HG03575 (cell line): ENCODE results near the gene ROR2.

ENCODE experiments used
- ATAC-seq: cut with Tn5 transposase; IDR thresholded peaks from one replicate; pipeline ENCODE4 v1.9.1; 2021; ENCODE audit not compliant: unreplicated experiment, insufficient number of reproducible peaks, low FRiP score; ENCODE audit errors: extremely low read depth

ROR2 gene

DNA sequence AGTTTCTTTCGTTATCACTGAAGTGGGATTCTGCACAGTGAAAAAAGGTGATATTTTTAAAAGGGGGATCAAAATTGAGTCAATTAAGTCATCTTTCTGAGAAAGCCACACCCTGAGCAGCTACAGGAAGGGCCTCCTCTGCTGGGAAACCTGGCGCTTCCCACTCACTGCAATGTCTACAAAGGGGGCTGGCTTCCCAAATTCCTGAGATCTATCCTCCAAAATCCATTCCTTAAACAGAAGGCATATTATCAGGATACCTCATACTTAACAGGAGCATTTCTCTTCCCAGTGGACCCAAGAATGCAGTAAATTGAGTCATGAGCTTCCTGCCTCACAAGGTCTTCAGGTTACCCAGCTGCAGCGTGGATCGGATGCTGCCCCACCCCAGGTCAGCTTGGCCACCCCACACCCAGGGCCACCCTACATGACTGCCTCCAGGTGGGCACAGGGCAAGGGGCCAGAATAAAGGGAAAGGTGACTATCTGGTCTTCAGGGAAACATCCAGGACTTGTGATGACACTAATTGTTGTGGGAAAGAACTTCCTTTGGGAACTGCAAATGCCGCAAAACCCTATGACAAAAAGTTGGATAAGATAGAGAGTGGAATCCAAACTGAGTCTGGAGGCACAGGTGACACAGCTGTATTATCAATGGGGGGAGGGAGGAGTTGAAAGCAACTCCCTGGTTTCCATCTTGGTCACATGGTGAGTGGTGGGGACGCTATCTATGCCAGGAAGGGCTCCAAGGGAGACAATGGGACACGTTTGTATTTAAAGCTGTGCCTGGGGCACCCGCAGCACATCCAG lies 42.3 kb downstream of the ROR2 start:
- no peak for ATAC-seq

DNA sequence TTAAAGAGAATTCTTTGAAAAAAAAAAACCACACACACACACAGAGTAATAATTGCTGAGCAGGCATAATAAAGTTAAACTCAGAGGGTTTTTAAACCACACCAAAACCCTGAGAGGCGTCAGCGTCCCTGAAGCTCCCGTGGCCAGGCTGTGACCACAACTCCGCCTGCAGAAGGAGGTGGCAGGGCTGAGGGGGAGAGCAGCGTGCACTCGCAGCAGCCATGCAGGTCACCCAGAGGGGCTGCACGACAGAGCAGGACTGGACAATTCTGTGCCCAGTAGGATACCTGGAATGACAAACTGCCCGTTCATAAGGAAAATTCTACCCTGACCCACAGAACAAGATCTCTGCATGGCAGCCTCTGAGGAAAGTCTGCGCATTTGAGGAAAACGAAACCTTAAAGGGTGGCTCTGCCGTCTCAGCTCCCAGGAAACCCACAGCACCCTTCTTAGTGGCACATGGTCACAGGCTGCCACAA lies 44.0 kb downstream of the ROR2 start:
- ATAC-seq = no peak

DNA sequence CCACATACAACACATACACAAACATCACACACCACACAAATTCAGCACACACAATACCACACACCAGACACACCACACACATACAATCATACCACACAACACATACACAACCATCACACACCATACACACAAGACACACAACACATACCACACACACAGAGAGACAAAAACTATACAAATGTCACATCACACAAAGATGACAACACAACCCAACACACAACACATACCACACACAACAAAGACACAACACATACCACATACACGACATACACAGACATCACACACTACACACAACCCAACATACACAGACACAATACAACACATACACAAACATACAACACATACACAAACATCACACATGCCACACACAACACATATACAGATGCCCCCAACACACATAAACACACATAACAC lies 44.8 kb downstream of the ROR2 start:
- ATAC-seq = no peak

DNA sequence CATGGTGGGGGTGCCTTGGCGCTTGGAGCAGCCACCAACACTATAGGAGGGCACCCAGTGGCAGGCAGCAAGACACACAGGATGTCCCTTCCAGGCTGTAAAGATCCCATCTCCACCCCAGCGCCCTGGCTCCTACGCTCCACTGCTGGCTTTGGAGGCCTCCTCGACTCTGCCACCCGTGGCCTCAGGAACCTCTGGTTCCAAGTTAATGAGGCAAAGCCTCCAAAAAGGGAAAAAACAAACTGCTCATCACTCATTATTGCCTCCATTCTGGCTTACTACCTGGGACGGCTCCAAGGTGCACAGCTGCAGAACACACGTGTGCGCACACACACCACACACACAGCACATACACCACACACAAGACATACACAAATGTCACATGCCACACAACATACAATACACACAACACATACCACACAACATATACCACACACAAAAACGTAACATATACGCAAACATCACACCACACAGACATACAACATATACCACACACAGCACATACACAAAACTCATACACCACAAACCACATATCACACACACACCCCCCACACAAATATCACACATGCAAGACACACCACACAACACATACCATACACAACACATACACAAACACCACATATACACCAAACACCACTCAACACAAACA lies 45.3 kb downstream of the ROR2 start:
- no peak for ATAC-seq

DNA sequence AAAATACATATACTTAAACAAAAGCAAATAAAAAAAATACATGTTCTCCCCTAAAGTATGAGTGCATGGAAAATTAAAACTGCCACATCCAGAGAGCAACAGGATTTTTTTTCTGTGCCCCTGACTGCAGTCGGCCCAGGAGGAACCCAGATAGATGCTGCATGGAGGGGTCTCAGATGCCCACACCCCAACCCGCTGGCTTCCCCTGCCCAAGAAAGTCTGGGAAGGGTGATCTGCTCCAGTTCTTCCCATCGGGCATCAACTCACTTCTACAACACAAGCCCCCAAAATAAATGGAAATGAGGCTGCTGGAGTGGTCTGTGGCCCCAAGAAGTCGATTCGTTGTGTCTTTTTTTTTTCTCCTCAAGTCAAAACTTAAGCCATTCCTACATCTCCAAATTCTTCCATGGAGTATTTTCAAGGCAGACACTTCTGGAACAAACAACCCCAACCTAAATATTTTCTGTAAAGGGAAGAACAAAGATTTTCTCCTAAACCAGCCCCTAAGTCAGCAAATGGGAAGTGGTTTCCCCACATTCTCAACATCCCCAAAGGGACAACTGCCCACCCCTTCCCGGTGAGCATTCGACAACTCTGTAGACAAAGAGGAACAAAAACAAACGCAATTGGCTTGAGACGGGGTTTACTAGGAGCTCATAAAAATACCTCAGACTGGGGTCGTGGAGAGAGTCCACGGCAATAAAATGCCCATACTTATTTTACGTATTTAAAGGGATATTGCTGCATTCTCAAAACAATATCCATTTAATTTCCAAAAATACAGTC lies 46.7 kb downstream of the ROR2 start:
- ATAC-seq = no peak

DNA sequence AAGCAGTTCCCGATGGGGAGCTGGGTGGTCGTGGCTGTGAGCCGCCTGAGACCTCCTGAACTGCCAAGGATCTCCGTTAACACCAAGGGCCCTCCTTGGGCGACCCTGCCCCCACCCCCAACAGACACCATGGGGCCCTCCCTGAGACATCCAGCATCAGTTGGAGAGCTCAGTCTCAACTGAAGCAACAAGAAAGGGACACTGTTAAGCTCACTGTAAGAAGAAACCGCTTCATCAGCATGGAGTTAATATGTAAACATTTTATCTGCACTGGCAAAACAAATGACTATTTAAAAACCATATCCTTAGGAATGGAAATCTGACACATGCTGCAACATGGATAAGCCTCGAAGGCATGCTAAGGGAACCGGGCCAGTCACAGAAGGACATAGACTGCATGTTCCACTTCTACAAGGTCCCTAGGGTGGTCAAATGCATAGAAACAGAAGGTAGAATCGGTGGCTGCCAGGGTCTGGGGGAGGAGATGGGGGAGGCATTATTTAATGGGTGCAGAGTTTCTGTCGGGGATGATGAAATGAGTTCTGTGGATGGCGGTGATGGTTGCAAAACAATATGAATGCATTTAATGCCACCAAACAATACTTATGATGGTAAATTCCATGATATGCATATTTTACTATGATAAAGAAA lies 47.4 kb downstream of the ROR2 start:
- ATAC-seq = no peak

DNA sequence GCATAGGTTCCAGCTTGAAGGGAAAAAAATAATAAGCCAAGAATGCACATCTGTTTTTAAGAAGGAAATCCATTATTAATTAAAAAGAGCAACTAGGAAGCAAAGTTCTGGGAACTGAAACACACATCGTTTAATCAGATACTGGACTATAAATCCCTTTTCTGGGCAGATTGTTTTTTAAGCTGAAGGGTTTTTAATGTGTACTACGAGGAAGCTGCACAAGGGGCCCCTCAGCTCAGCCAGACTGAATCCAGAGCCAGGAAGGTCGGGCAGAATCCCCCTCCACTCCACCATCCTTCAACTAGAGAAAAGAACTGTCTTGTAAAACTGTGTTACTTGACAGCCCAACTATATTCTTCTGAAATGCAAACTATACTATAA lies 49.2 kb downstream of the ROR2 start:
- no peak for ATAC-seq

DNA sequence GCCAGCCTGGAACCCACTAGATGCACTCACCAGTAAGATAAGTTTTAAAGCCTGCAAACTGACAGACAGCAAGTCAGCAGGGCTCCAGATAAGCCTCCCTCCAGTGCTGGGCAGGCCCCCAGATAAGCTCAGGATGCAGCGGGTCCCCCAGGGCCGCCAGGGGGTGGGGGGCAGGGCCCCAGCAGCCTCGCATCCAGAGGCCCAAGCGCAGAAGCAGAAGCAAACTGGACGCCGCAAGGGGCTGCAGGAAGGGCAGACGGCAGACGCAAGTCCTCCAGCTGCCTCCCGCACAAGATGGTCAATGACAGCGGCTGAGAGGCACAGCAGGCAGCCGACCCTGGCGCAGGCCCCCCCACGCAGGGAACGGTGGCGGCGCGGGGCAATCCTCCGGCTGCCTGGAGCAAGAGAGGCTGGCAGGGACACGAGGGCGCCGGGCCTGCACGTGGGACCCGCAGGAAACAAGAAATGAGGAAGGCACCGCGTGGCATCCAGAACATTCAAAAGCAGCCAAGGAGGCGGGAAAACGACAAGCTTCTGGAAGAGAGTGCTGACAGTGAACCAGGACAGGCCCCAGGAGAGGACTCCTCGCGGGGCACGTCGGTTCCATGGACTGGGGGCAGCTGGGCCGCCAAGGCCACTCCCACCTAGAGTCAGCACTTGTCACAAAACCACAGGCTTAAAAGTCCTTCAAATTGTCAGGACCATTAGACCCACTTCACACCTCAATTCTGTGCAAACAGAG lies 49.8 kb downstream of the ROR2 start:
- ATAC-seq = no peak

DNA sequence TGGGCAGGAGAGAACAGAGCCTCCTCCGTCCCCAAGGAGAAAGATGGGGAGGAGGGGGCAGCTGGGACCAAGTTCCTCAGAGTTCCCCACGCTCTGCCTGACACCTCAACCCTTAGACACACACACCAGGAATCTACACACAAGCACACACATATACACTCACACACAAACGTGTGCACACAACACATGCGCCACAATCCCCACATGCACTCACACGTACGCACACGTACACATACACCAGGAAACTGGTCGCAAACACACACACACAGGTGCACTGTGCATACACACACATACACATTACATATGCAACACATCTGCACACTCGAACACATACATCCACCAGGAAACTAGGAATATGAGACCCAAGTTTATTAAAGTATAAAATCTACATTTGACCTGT lies 50.4 kb downstream of the ROR2 start:
- no peak for ATAC-seq

DNA sequence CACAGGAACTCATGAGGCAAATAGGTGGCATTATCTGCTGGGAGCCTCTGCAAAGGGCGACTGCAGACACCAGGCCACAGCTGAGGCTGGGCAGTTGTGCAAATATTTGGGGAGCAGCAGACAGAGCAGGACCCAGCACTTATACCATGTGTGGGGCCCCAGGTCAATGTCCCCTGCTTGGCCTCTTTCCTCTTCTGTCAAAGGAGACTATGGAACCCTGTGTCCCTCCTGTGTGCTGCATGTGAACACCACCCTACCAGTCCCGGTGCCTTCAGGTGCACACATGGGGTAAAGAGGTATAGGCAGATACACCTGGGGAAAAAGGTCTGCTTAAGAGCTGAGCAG lies 50.8 kb downstream of the ROR2 start:
- ATAC-seq = no peak

DNA sequence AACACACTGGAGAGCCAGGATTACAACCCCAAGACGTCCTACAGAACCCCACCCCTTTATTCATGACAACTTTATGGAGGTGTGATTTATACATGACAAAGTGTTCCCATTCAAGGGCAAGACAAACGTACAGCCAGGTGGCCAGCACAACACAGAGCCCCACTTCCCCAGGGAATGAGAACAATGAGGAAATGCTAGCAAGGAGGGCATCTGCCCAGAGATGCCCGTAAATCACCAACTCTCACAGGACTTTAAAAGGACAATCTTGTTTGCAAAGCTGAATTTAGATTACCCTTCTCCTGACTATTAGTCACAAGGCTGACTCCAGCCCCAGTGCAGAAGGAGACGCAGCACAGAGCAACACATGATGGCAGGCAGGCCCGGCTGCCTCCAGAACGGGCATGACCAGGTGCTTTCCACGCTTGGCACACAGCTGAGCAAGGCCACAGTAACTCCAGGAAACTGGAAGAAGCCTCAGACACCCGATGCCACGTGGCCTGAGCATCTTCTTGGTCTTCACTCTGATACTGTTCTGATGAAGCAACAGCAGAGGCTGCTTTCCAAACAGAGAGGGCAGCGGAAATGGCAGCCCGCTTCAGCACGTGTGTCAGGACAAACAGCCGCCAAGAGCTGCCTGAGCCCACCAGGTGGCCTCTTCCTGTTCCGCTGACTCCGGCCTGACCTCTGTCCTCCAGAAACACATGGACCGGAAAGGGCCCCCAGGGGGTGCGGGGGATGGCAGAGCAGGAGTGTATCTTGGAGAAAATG lies 51.4 kb downstream of the ROR2 start:
- ATAC-seq = no peak

DNA sequence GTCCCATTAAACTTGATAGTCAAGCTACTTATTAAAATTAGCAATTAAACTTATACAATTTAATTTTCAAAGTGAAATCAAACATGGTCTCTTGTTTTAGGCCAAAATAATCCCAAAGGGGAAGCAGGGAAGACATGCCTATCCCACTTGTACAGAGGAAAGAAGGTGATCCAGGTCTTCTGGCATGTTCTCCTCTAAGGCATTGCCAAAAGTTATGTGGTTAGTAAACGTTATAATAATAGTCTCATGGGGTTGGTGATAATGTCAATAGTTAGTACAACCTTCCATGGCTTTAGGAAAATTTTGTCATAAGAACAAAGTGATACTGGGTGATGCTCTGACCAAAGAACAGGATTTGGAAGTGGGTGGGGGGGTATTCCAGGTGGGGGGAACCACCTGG lies 52.8 kb downstream of the ROR2 start:
- no peak for ATAC-seq

DNA sequence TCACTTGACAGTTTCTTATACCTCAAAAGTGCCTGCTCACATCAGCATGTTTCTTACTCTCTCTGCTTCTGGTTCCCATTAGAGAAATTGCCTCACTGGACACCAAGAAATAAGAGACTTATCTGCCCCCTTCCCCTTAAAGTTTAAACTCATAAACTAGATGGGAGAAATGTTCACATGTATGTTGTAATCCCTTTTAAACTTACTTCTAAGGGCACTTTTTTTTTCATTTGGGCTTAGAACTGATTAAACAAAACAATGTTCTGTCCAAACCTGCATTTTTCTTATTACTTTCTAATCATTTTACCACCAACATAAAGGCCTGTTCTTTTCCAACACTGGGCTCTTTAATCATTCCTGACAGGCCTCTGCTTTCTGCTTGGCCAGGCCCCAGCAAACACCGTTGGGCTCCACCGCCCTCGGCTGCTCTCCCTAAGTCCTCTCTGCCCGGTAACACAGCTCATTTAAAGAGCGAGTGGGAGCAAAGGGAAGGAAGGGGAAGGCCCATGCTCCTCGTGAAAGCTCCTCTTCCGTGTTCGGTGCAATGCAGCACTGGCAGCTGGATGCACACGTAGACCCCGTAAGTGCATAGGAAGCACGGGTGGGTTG lies 53.4 kb downstream of the ROR2 start:
- no peak for ATAC-seq

DNA sequence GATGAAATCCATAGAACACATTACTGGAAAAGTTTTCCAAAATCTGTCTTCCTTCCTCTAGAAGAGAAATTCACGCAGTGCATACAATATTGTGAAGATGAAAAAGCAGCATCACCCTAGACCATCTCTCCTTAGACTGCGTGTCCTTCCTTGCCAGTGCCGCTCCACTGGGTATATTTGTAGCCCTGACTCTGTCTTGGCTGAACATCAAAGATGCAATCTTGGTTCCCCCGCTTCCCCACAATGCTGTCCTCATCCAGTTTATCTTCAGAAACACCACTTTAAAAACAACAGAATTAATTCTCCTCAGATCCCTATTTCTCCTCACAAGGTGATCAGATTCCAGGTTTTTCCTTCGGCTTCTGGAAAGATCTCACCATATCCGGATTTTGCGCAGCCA lies 53.9 kb downstream of the ROR2 start:
- no peak for ATAC-seq

DNA sequence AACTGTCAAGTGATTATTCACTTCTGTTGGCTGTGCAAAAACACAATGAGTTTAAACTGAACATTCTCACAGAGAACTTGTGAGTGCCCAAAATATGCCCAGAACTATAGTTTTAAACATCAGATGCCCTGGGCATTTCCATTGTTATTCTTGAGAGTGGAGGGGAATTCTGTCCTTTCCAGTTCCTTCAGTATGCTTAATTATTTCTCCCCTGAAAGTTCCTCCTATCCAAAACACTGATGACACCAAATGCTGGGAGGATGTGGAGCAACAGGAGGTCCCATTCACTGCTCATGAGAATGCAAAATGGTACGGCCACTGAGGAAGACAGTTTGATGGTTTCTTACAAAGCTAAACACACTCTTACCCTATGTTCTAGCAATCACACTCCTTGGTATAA lies 55.5 kb downstream of the ROR2 start:
- no peak for ATAC-seq

DNA sequence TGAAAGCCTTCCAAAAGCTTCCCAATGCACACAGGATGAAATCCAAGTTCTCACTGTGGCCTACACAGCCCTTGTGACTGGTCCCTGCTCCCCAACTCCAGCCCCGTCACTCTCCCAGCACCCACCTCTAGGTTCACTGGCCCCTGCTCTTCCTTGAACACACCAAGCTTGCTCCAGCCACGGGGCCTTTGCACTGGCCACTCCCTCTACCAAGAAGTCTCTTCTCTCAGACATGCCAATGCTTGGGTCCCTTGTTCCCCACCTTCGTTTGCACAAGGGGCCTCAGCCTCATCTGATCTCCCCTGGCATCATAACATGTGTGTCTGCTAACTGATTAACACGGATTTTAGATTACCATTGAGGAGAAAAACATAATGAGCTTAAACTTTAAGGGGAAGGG lies 56.0 kb downstream of the ROR2 start:
- no peak for ATAC-seq

DNA sequence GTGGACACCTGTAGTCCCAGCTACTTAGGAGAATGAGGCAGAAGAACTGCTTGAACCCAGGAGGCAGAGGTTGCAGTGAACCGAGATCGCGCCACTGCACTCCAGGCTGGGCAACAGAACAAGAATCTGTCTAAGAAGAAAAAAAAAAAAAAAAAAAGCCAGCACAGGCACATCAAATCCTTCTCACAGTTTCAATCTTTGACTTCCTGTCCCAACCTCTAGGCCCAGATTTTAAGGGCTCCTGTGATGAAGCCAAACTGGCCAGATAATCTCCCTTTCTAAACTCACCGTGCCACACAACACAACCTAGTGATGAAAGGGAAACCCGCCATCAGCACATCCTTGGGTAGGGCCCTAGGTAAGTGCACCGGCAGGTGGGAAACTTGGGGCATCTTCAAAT lies 58.1 kb downstream of the ROR2 start:
- ATAC-seq = no peak

DNA sequence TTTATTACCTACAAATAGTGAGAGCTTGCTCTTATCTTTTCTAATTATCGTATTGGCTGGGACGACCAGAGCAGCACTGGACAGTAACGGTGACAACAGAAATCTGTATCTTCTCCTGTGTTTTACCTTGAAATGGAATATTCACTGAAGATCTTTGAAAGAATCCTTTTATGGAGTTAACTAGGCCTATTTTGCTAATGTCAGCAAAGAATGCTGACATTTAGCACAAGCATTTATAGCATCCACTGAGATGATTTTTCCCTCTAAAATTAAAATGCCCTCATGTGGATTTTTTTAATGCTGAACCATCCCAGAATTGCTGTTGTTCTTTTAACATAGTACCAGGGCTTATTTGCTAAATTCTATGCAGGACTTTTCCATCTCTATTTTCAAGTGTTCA lies 59.4 kb downstream of the ROR2 start:
- no peak for ATAC-seq
